HG03097 (cell line): ENCODE data around the gene CCNE1.

Experiments
- ATAC-seq: cut with Tn5 transposase; IDR thresholded peaks from one replicate; pipeline ENCODE4 v1.9.1; 2021; ENCODE audit not compliant: unreplicated experiment, low FRiP score

Gene CCNE1

GRCh38 chr19:29811125-29812079 lies at the start of gene CCNE1:
Gene CCNE1, plus strand, starts transcription at chr19:29811991. Its CDS starts 565 bp downstream, at chr19:29812556.
- peak; percentile 67 for ATAC-seq

GRCh38 chr19:29763196-29763595 lies 48.6 kb upstream of the CCNE1 start:
- ATAC-seq: no peak

- ATAC-seq: no peak
Observed at GRCh38 chr19:29764361-29764760, 47.4 kb upstream of the CCNE1 start.

- ATAC-seq: no peak
Observed at GRCh38 chr19:29766100-29766499, 45.7 kb upstream of the CCNE1 start.

GRCh38 chr19:29767039-29767735 lies 44.6 kb upstream of the CCNE1 start:
- ATAC-seq: no peak

GRCh38 chr19:29768166-29768565 lies 43.6 kb upstream of the CCNE1 start:
- no peak for ATAC-seq

- no peak for ATAC-seq
Observed at GRCh38 chr19:29769997-29770396, 41.8 kb upstream of the CCNE1 start.

- no peak for ATAC-seq
Observed at GRCh38 chr19:29770648-29771047, 41.1 kb upstream of the CCNE1 start.

GRCh38 chr19:29771708-29772414 lies 39.9 kb upstream of the CCNE1 start:
- ATAC-seq: no peak

- no peak for ATAC-seq
Observed at GRCh38 chr19:29772696-29773095, 39.1 kb upstream of the CCNE1 start.

GRCh38 chr19:29773141-29773540 lies 38.6 kb upstream of the CCNE1 start:
- no peak for ATAC-seq

- no peak for ATAC-seq
Observed at GRCh38 chr19:29774126-29774525, 37.7 kb upstream of the CCNE1 start.

- no peak for ATAC-seq
Observed at GRCh38 chr19:29777781-29778309, 33.9 kb upstream of the CCNE1 start.

- no peak for ATAC-seq
Observed at GRCh38 chr19:29779921-29780320, 31.9 kb upstream of the CCNE1 start.

- no peak for ATAC-seq
Observed at GRCh38 chr19:29781386-29782259, 30.2 kb upstream of the CCNE1 start.

- no peak for ATAC-seq
Observed at GRCh38 chr19:29782260-29782580, 29.6 kb upstream of the CCNE1 start.

GRCh38 chr19:29783627-29784190 lies 28.1 kb upstream of the CCNE1 start:
- no peak for ATAC-seq

- ATAC-seq: no peak
Observed at GRCh38 chr19:29784598-29785223, 27.1 kb upstream of the CCNE1 start.

- no peak for ATAC-seq
Observed at GRCh38 chr19:29785360-29785759, 26.4 kb upstream of the CCNE1 start.
